HL-60 (cell line): ENCODE results near the gene CCDC92B.

Source experiments
- DNase-seq, 2 experiments: peaks; one replicate each; pipeline ENCODE4 v3.0.0-alpha.2; 2010 to 2020; ENCODE audit warnings: low read depth in 1 of 2, low spot score in 1 of 2
- H3K27ac ChIP-seq: fragments of 250-450 bp; sonication (Bioruptor Pico); replicated peaks from 2 replicates; pipeline ENCODE4 v1.5.1; 2020; ENCODE audit warnings: mild to moderate bottlenecking, moderate library complexity
- H3K27me3 ChIP-seq: fragments of 250-450 bp; sonication (Bioruptor Pico); 2 replicates; pipeline ENCODE4 v1.5.1; 2021; ENCODE audit warnings: mild to moderate bottlenecking, moderate library complexity; ENCODE audit not compliant: insufficient read depth, poor library complexity, severe bottlenecking
- H3K4me3 ChIP-seq: replicated peaks from 2 replicates; pipeline ENCODE4 v1.5.1; 2011; ENCODE audit warnings: mild to moderate bottlenecking, control low read depth, low read length; ENCODE audit not compliant: insufficient read depth
- GABPA ChIP-seq: IDR thresholded peaks from 2 replicates; pipeline ENCODE4 v1.6.1; 2012; ENCODE audit warnings: low read depth
- POLR2AphosphoS5 ChIP-seq: IDR thresholded peaks from 2 replicates; pipeline ENCODE4 v1.6.1; 2012; ENCODE audit warnings: low read depth
- REST ChIP-seq: IDR thresholded peaks from 2 replicates; pipeline ENCODE4 v1.6.1; 2012; ENCODE audit warnings: low read depth; ENCODE audit not compliant: insufficient replicate concordance
- SPI1 ChIP-seq: IDR thresholded peaks from 2 replicates; pipeline ENCODE4 v1.6.1; 2012; ENCODE audit warnings: low read depth, mild to moderate bottlenecking, borderline replicate concordance
- TF ChIP-seq, protein P1 (sequence below): IDR thresholded peaks from one replicate; pipeline ENCODE4 v1.5.1; 2011; ENCODE audit warnings: low read length, control low read depth, inconsistent platforms; ENCODE audit not compliant: insufficient read depth

Gene CCDC92B

DNA sequence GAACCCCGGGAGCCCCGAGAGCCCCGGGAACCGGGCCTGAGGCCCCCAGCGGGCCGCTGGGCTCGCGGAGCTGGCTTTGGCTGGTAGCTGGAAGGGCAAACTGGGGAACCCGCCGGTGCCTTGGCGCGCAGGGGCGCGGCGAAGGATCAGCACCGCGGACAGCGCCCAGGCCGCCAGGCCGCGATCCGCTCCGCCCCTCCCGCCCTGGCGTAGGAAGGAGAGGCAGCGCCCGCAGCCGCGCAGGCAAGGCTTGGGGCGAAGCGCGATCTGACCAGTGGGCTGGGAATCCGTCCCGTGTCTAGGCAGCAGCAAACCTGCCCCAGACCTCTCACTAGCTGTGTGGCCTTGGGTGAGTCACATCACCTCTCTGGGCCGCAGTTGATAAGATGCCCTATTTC is 331 bp upstream of the CCDC92B start:
- TF ChIP-seq, protein P1, sequence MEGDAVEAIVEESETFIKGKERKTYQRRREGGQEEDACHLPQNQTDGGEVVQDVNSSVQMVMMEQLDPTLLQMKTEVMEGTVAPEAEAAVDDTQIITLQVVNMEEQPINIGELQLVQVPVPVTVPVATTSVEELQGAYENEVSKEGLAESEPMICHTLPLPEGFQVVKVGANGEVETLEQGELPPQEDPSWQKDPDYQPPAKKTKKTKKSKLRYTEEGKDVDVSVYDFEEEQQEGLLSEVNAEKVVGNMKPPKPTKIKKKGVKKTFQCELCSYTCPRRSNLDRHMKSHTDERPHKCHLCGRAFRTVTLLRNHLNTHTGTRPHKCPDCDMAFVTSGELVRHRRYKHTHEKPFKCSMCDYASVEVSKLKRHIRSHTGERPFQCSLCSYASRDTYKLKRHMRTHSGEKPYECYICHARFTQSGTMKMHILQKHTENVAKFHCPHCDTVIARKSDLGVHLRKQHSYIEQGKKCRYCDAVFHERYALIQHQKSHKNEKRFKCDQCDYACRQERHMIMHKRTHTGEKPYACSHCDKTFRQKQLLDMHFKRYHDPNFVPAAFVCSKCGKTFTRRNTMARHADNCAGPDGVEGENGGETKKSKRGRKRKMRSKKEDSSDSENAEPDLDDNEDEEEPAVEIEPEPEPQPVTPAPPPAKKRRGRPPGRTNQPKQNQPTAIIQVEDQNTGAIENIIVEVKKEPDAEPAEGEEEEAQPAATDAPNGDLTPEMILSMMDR: no peak
- TF ChIP-seq SPI1 (no peak), GABPA (no peak), POLR2AphosphoS5 (no peak), REST (peak; percentile 96)
- Histone ChIP-seq H3K4me3 (no peak overlapping the region), H3K27me3 (no peaks in the 10 kb centered on the region), H3K27ac (no peak overlapping the region)
- DNase-seq: peak; percentile 25 to 31

GRCh38 chr17:2745317-2746037 is 4.0 kb downstream of the CCDC92B start:
- TF ChIP-seq, protein P1: no peak
- no peak for TF ChIP-seq GABPA
- TF ChIP-seq REST: no peak
- TF ChIP-seq POLR2AphosphoS5: no peak
- TF ChIP-seq SPI1: no peak
- Histone ChIP-seq H3K27ac (no peak overlapping the region), H3K4me3 (no peak overlapping the region), H3K27me3 (no peaks in the 10 kb centered on the region)
- DNase-seq: no peak

DNA sequence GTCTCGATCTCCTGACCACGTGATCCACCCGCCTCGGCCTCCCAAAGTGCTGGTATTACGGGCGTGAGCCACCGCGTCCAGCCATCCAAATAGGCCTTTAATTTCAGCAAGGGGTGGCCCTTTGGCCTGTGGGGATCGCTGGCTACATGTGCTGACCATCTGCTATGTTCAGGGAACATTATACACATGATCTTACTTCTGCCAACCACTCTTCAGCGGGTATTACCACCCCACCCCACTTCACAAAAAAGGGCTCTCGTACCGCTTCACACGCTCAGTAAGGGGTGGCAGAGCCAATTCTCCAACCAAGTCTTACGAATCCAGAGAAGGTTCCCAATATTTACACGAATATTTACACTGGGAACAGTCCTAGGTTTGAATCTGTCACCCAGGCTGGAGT is 11.8 kb downstream of the CCDC92B start:
- Histone ChIP-seq H3K27me3 (no peaks in the 10 kb centered on the region), H3K4me3 (no peak overlapping the region), H3K27ac (no peak overlapping the region)
- DNase-seq: no peak
- TF ChIP-seq POLR2AphosphoS5: no peak
- TF ChIP-seq GABPA: no peak
- TF ChIP-seq REST: no peak
- no peak for TF ChIP-seq SPI1
- TF ChIP-seq, protein P1: no peak
